ENCODE results near the gene KRT5.

KRT5 gene

DNA sequence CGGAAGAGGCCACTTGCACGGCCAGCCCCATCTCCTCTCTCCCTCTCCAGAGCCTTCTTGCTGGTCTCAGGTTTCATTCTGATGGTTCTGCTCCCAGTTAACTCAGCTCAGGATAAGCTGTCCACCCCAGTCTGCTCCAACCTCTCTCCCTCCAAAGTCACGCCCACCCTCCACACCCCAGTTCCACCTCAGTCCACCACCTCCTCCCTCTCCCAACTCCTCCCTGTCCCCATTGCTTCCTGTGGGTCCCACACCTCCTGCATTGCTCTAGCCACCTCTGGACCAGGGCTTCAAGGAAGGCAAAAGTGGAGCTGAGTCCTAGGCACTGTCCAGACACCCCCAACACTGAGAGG is 19.6 kb upstream of the KRT5 start:
- TF ChIP-seq, protein P1, sequence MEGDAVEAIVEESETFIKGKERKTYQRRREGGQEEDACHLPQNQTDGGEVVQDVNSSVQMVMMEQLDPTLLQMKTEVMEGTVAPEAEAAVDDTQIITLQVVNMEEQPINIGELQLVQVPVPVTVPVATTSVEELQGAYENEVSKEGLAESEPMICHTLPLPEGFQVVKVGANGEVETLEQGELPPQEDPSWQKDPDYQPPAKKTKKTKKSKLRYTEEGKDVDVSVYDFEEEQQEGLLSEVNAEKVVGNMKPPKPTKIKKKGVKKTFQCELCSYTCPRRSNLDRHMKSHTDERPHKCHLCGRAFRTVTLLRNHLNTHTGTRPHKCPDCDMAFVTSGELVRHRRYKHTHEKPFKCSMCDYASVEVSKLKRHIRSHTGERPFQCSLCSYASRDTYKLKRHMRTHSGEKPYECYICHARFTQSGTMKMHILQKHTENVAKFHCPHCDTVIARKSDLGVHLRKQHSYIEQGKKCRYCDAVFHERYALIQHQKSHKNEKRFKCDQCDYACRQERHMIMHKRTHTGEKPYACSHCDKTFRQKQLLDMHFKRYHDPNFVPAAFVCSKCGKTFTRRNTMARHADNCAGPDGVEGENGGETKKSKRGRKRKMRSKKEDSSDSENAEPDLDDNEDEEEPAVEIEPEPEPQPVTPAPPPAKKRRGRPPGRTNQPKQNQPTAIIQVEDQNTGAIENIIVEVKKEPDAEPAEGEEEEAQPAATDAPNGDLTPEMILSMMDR (IDR thresholded peaks at IDR 0.05; ENCODE audit: low read depth, low read length, missing control alignments): no peak
- no peak for DNase-seq (ENCODE audit: extremely low read depth, low read depth)
- no peak overlapping the region for H3K4me3 ChIP-seq (replicated peaks; ENCODE audit: low read depth, low read length)

DNA sequence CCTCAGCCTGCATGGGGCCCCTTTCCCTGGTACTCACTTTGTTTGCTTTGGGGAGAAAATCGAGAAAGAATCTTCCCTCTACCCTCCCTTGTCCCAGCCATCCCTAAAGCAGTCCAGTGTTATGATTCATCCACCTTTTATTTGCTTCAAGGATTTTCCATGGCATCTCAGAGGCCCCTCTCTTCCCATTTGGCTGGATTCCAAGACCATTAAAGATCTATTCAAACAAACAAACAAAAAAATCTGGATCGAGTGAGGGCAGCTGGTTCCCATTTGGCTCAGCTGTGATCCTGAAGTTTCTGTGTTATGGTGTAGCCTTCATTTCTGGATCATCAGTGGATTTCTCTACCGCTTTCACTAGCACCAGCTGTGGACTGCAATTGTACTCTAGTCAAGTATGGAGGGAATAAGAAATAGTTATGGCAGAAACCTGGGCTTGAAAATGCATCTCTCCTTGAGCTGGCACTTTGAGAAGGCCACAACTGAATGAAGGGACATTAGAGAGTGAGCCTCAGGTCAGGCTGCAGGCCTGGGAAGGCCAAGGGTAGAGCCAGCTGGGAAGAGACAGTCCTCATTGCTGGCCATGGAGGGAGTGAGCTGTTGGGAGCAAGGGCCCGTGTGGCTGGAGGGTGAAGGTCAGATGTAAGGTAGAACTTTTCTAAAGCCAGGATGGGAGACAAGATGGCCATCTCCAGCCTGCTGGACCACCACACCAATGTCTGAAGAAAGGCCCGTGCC is 19.1 kb upstream of the KRT5 start:
- peak; percentile 88 for DNase-seq (ENCODE audit: extremely low read depth, low read depth)
- H3K4me3 ChIP-seq (replicated peaks; ENCODE audit: low read depth, low read length): no peak overlapping the region
- TF ChIP-seq, protein P1 (IDR thresholded peaks at IDR 0.05; ENCODE audit: low read depth, low read length, missing control alignments): no peak

DNA sequence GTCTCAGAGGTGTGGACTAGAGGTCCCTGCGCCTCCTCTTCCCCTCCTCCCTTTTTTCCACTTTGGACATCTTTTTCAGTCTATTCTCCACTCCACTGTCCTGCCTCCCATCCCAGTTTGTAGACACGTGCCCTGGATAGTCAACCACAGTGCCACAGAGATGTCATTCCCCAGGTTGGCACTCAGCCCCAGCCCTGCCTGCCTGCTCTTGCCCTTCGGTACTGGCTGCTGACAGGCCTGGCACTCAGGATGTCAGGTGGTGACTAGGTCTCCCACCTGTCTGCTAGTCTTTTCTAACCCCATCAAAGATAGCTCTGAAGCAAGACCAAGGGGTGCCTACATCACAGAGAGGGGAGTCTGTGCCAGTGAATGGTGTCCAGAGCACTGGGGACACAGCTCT is 16.9 kb upstream of the KRT5 start:
- no peak overlapping the region for H3K4me3 ChIP-seq (replicated peaks; ENCODE audit: low read depth, low read length)
- DNase-seq (ENCODE audit: extremely low read depth, low read depth): no peak
- TF ChIP-seq, protein P1 (IDR thresholded peaks at IDR 0.05; ENCODE audit: low read depth, low read length, missing control alignments): no peak

DNA sequence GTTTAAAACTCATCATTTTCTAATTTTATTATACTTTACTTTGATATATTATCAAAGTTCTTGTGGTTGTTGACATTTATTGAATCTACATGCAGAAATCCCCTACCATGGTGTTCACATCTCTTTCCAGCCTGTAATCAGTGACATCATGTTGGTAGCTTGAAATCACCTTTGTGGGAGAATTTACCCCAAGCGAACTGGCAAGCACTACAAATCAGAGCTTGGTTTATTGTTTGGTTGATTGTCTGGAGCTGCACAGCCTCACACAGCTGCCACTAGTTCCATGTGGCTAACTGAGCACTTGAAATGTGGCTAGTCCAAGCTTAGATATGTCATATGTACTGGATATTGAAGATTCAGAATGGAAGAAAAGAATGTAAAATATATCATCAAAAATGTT is 15.4 kb upstream of the KRT5 start:
- H3K4me3 ChIP-seq (replicated peaks; ENCODE audit: low read depth, low read length): no peak overlapping the region
- TF ChIP-seq, protein P1 (IDR thresholded peaks at IDR 0.05; ENCODE audit: low read depth, low read length, missing control alignments): no peak
- no peak for DNase-seq (ENCODE audit: extremely low read depth, low read depth)

DNA sequence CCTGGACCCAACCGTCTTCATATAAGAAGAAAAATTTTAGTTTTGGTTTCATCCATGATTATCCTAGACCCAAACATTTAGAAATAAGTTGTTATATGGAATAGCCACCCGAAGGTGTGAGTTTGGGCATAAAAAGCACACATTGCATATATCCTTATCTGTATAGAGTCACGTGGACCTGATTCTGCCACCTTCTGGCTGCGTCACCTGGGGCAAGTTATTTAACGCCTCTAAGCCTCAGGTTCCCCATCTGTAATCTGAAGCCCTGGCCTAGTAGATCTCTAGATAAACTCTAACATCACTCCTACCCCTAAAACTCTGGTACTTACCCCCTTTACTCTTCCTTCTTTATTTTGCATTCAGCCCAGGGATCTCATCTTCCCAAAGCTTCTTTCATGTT is 14.3 kb upstream of the KRT5 start:
- no peak for DNase-seq (ENCODE audit: extremely low read depth, low read depth)
- TF ChIP-seq, protein P1 (IDR thresholded peaks at IDR 0.05; ENCODE audit: low read depth, low read length, missing control alignments): no peak
- no peak overlapping the region for H3K4me3 ChIP-seq (replicated peaks; ENCODE audit: low read depth, low read length)

DNA sequence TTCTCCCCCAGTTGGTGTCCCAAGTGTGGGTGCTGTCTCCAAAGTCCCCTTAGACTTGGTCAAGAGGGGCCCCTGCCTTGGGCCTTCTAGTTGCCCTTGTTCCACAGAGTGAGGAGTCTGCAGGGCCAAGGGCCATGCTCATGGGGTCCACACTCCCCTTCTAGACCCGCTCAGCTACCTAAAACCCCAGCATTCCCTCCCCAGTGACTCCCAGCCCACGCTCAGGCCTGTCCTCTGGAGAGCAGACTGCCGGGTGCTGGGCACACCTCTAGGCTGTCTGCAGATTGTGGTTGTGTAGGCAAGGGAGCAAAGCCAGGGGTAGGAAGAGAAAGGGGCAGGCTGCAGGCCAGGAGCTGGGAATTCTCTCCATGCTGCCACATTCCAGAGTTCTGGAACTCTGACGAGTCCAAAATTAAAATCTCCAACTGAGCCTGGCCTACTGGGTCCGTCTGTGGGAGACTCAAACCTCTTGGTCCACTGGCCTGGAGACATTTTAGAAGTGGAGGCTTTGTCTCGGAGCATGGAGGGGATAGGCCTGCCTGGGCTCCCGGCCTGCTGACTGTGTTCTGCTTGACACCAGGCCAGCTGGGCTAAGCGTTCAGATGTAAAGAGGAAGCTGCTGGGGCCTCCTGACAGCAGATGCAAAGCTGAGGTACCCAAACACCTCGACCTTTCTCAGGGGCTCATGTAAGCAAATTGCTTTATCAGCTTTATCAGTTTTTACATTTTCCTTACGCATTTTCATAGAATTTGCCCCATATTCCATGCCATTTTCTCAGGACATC is 13.7 kb upstream of the KRT5 start:
- TF ChIP-seq, protein P1 (IDR thresholded peaks at IDR 0.05; ENCODE audit: low read depth, low read length, missing control alignments): no peak
- DNase-seq (ENCODE audit: extremely low read depth, low read depth): no peak
- H3K4me3 ChIP-seq (replicated peaks; ENCODE audit: low read depth, low read length): no peak overlapping the region
